Ovary (tissue), 3 donors: ENCODE measurements around the gene NOL11.

Source experiments
- EP300 ChIP-seq: sonication (generic); formaldehyde crosslinking; IDR thresholded peaks from one replicate; pipeline ENCODE4 v1.6.1; 2017; ENCODE audit warnings: antibody characterized with exemption
- POLR2A ChIP-seq: fragments of 450-650 bp; IDR thresholded peaks from one replicate; pipeline ENCODE4 v1.6.1; 2017; ENCODE audit warnings: antibody characterized with exemption, mild to moderate bottlenecking, moderate library complexity
- TF ChIP-seq, protein P1 (sequence below), 3 donors: fragments of 450-650 bp in 2 of 3; fragments of 200-600 bp in 1 of 3; IDR thresholded peaks; one replicate each; pipeline versions ENCODE4 v1.5.1 to v1.8.0; 2016 to 2022; ENCODE audit warnings: antibody characterized with exemption in 3 of 3, mild to moderate bottlenecking in 1 of 3
- donor health status: DM: no; HTN: no; CAD: no.

DNA sequence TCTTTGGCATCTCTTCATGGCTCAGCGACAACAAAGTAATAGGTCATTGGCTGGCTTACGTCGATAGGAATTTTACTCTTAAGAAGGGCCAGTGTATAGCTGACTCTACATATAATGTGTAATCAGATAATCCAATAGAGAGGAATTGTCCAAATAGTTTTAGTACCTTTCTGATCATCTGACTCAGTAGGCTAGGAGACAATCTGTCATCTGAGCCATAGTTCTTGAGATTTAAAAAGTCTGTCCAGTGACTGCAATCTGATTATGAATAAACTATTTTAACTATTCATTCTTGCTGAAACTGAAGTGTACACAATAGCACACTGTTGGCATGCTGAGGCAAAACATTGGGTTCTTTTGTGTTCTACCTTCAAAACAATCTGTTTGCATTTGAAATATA is 21.4 kb upstream of the NOL11 start:
- TF ChIP-seq, protein P1, sequence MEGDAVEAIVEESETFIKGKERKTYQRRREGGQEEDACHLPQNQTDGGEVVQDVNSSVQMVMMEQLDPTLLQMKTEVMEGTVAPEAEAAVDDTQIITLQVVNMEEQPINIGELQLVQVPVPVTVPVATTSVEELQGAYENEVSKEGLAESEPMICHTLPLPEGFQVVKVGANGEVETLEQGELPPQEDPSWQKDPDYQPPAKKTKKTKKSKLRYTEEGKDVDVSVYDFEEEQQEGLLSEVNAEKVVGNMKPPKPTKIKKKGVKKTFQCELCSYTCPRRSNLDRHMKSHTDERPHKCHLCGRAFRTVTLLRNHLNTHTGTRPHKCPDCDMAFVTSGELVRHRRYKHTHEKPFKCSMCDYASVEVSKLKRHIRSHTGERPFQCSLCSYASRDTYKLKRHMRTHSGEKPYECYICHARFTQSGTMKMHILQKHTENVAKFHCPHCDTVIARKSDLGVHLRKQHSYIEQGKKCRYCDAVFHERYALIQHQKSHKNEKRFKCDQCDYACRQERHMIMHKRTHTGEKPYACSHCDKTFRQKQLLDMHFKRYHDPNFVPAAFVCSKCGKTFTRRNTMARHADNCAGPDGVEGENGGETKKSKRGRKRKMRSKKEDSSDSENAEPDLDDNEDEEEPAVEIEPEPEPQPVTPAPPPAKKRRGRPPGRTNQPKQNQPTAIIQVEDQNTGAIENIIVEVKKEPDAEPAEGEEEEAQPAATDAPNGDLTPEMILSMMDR (IDR thresholded peaks at IDR 0.05), result no peak
- TF ChIP-seq POLR2A, result no peak
- no peak for TF ChIP-seq EP300
